GM12878 (cell line): ENCODE data around the gene TLCD5. TPM values are rescaled to one million over a fixed set of nuclear protein-coding genes. Genes with fewer than 3 reads are reported as not detected.

Experiments
- BCL11A ChIP-seq: IDR thresholded peaks from 2 replicates; pipeline ENCODE4 v1.6.1; 2011; ENCODE audit warnings: low read depth, low read length
- CBX3 ChIP-seq: fragments of 200-600 bp; sonication (generic); IDR thresholded peaks from 2 replicates; pipeline ENCODE4 v1.6.1; 2016; ENCODE audit warnings: low read depth, borderline replicate concordance
- CHD4 ChIP-seq: fragments of 200-600 bp; sonication (generic); IDR thresholded peaks from 2 replicates; pipeline ENCODE4 v1.6.1; 2016; ENCODE audit warnings: mild to moderate bottlenecking
- EP300 ChIP-seq, 2 experiments: fragments of 150-350 bp in 1 of 2; IDR thresholded peaks; 2 replicates each; pipeline ENCODE4 v1.6.1; 2011 to 2012; ENCODE audit warnings: low read depth in 2 of 2, low read length in 2 of 2, borderline replicate concordance in 1 of 2, improper control_type of control experiment in 1 of 2, inconsistent platforms in 1 of 2; ENCODE audit not compliant: control insufficient read depth in 1 of 2
- ETV6 ChIP-seq, 2 experiments: fragments of 450-650 bp in 1 of 2; IDR thresholded peaks in 1 of 2; conservative IDR thresholded peaks in 1 of 2; 2 replicates each; pipeline ENCODE4 v1.6.1; 2014; ENCODE audit warnings: antibody characterized with exemption in 1 of 2, borderline replicate concordance in 1 of 2, low read depth in 1 of 2, mild to moderate bottlenecking in 1 of 2, moderate library complexity in 1 of 2
- MEF2A ChIP-seq: IDR thresholded peaks from 2 replicates; pipeline ENCODE4 v1.6.1; 2011; ENCODE audit warnings: low read depth, mild to moderate bottlenecking, low read length, moderate library complexity; ENCODE audit not compliant: insufficient read depth
- MTA2 ChIP-seq: fragments of 450-650 bp; IDR thresholded peaks from 2 replicates; pipeline ENCODE4 v1.6.1; 2016; ENCODE audit warnings: low read depth, mild to moderate bottlenecking, moderate library complexity
- MTA3 ChIP-seq: IDR thresholded peaks from 2 replicates; pipeline ENCODE4 v1.6.1; 2012; ENCODE audit warnings: low read length, inconsistent platforms, borderline replicate concordance
- NFIC ChIP-seq: IDR thresholded peaks from 2 replicates; pipeline ENCODE4 v1.6.1; 2012; ENCODE audit warnings: low read depth, mild to moderate bottlenecking, inconsistent platforms, low read length, moderate library complexity
- NRF1 ChIP-seq: conservative IDR thresholded peaks from 2 replicates; pipeline ENCODE4 v1.6.1; 2011; ENCODE audit warnings: mild to moderate bottlenecking, low read depth, low read length, improper control_type of control experiment
- RBBP5 ChIP-seq: fragments of 200-600 bp; sonication (generic); conservative IDR thresholded peaks from 2 replicates; pipeline ENCODE4 v1.6.1; 2016
- SREBF2 ChIP-seq: IDR thresholded peaks from 2 replicates; pipeline ENCODE4 v1.6.1; 2012; ENCODE audit warnings: mild to moderate bottlenecking, low read length
- STAT3 ChIP-seq: IDR thresholded peaks from 2 replicates; pipeline ENCODE4 v1.6.1; 2011; ENCODE audit warnings: low read depth, low read length, improper control_type of control experiment
- polyA plus RNA-seq, 11 experiments: library from polyadenylated mRNA; depleted of rRNA in 4 of 11; unstranded in 6 of 11; stranded (reverse) in 5 of 11; fragments of >200 nt; fragmentation: Nextera tagmentation in 4 of 11; fragmentation: Illumina TruSeq in 1 of 11; extraction: Ambion mirVana in 4 of 11; extraction: Trizol in 1 of 11; gene quantifications; 1 replicate in 1 of 11; 2 replicates in 10 of 11; pipeline versions ENCODE4 v1.2.1 to v1.2.3, GENCODE V29; 2011 to 2016; ENCODE audit warnings: inconsistent platforms in 2 of 11, missing spikeins in 2 of 11, low read depth in 1 of 11
- total RNA-seq, 4 experiments: library from RNA; depleted of rRNA in 3 of 4; stranded (reverse); fragments of >200 nt in 3 of 4; fragmentation: Illumina TruSeq in 1 of 4; extraction: Trizol in 1 of 4; gene quantifications; 2 replicates each; pipeline versions ENCODE4 v1.2.1 to v1.2.3, GENCODE V29; 2013 to 2021
- TF ChIP-seq, protein P1 (sequence below): IDR thresholded peaks from 2 replicates; pipeline ENCODE4 v1.6.1; 2012; ENCODE audit warnings: low read length, inconsistent platforms
- TF ChIP-seq, protein P2 (sequence below): IDR thresholded peaks from 2 replicates; pipeline ENCODE4 v1.6.1; 2012; ENCODE audit warnings: improper control_type of control experiment, low read depth, low read length; ENCODE audit not compliant: insufficient replicate concordance
- TF ChIP-seq, protein P3 (sequence below): IDR thresholded peaks from 2 replicates; pipeline ENCODE4 v1.6.1; 2012; ENCODE audit warnings: low read depth, low read length, improper control_type of control experiment
- TF ChIP-seq, protein P4 (sequence below): fragments of 450-650 bp; IDR thresholded peaks from 2 replicates; pipeline ENCODE4 v1.6.1; 2016; ENCODE audit warnings: mild to moderate bottlenecking, moderate library complexity, borderline replicate concordance
- TF ChIP-seq, protein P5 (sequence below): fragments of 450-650 bp; IDR thresholded peaks from 2 replicates; pipeline ENCODE4 v1.6.1; 2016; ENCODE audit warnings: mild to moderate bottlenecking

TLCD5 gene
- total and polyA plus RNA-seq, 10 of the 15 experiments (the other 5 are each of a cell fraction or from before 2014, with no cell fraction given), result 2.4 to 13.3 (median 3.2) TPM

DNA sequence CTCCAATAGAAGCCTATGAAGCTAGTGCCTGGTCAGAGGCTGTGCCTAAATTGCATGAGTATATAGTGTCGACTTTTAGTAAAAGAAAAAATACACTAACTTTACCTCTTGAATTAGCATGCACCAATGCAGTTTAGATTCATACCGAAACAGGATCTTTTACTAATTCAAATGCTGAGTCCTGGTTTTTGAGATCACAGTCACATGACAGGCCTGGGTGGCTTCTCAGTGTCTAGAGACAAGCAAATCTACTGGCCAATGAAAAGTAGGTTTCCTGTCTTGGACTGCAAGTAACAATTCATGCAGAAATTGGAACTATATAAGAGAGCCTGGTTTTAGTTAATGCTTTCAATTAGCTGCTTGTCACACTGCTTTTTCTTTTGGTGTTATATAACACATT lies 18.3 kb downstream of the TLCD5 start (continued):
- TF ChIP-seq, protein P1, sequence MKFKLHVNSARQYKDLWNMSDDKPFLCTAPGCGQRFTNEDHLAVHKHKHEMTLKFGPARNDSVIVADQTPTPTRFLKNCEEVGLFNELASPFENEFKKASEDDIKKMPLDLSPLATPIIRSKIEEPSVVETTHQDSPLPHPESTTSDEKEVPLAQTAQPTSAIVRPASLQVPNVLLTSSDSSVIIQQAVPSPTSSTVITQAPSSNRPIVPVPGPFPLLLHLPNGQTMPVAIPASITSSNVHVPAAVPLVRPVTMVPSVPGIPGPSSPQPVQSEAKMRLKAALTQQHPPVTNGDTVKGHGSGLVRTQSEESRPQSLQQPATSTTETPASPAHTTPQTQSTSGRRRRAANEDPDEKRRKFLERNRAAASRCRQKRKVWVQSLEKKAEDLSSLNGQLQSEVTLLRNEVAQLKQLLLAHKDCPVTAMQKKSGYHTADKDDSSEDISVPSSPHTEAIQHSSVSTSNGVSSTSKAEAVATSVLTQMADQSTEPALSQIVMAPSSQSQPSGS, result peak; percentile 24; the same call in 1 of the 2 replicates
- TF ChIP-seq CHD4 (no peak), NFIC (peak; percentile 59; the same call in 1 of the 2 replicates), CBX3 (no peak), MEF2A (0 out of 2 replicates have a peak, but pooled peaks have one; percentile 35), STAT3 (no peak), RBBP5 (no peak), MTA3 (no peak), EP300 (IDR thresholded peaks at IDR 0.05; ENCODE audit: borderline replicate concordance in 1 of 2, control insufficient read depth in 1 of 2, low read depth in 2 of 2, low read length in 2 of 2) (no peak), NRF1 (no peak), SREBF2 (no peak), BCL11A (0 out of 2 replicates have a peak, but pooled peaks have one; percentile 54), MTA2 (peak; percentile 13; the same call in 1 of the 2 replicates), ETV6 (conservative IDR thresholded peaks at IDR 0.05 in 1 of 2, IDR thresholded peaks at IDR 0.05 in 1 of 2; ENCODE audit: borderline replicate concordance in 1 of 2, low read depth in 1 of 2) (peak in 1 of 2 experiments; percentile 82; a peak in 2 of 4 replicates)
- TF ChIP-seq, protein P2, sequence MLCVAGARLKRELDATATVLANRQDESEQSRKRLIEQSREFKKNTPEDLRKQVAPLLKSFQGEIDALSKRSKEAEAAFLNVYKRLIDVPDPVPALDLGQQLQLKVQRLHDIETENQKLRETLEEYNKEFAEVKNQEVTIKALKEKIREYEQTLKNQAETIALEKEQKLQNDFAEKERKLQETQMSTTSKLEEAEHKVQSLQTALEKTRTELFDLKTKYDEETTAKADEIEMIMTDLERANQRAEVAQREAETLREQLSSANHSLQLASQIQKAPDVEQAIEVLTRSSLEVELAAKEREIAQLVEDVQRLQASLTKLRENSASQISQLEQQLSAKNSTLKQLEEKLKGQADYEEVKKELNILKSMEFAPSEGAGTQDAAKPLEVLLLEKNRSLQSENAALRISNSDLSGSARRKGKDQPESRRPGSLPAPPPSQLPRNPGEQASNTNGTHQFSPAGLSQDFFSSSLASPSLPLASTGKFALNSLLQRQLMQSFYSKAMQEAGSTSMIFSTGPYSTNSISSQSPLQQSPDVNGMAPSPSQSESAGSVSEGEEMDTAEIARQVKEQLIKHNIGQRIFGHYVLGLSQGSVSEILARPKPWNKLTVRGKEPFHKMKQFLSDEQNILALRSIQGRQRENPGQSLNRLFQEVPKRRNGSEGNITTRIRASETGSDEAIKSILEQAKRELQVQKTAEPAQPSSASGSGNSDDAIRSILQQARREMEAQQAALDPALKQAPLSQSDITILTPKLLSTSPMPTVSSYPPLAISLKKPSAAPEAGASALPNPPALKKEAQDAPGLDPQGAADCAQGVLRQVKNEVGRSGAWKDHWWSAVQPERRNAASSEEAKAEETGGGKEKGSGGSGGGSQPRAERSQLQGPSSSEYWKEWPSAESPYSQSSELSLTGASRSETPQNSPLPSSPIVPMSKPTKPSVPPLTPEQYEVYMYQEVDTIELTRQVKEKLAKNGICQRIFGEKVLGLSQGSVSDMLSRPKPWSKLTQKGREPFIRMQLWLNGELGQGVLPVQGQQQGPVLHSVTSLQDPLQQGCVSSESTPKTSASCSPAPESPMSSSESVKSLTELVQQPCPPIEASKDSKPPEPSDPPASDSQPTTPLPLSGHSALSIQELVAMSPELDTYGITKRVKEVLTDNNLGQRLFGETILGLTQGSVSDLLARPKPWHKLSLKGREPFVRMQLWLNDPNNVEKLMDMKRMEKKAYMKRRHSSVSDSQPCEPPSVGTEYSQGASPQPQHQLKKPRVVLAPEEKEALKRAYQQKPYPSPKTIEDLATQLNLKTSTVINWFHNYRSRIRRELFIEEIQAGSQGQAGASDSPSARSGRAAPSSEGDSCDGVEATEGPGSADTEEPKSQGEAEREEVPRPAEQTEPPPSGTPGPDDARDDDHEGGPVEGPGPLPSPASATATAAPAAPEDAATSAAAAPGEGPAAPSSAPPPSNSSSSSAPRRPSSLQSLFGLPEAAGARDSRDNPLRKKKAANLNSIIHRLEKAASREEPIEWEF, result no peak
- TF ChIP-seq, protein P3, sequence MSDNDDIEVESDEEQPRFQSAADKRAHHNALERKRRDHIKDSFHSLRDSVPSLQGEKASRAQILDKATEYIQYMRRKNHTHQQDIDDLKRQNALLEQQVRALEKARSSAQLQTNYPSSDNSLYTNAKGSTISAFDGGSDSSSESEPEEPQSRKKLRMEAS, result no peak
- TF ChIP-seq, protein P4, sequence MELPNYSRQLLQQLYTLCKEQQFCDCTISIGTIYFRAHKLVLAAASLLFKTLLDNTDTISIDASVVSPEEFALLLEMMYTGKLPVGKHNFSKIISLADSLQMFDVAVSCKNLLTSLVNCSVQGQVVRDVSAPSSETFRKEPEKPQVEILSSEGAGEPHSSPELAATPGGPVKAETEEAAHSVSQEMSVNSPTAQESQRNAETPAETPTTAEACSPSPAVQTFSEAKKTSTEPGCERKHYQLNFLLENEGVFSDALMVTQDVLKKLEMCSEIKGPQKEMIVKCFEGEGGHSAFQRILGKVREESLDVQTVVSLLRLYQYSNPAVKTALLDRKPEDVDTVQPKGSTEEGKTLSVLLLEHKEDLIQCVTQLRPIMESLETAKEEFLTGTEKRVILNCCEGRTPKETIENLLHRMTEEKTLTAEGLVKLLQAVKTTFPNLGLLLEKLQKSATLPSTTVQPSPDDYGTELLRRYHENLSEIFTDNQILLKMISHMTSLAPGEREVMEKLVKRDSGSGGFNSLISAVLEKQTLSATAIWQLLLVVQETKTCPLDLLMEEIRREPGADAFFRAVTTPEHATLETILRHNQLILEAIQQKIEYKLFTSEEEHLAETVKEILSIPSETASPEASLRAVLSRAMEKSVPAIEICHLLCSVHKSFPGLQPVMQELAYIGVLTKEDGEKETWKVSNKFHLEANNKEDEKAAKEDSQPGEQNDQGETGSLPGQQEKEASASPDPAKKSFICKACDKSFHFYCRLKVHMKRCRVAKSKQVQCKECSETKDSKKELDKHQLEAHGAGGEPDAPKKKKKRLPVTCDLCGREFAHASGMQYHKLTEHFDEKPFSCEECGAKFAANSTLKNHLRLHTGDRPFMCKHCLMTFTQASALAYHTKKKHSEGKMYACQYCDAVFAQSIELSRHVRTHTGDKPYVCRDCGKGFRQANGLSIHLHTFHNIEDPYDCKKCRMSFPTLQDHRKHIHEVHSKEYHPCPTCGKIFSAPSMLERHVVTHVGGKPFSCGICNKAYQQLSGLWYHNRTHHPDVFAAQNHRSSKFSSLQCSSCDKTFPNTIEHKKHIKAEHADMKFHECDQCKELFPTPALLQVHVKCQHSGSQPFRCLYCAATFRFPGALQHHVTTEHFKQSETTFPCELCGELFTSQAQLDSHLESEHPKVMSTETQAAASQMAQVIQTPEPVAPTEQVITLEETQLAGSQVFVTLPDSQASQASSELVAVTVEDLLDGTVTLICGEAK, result no peak; the same call in 1 of the 2 replicates
- TF ChIP-seq, protein P5, sequence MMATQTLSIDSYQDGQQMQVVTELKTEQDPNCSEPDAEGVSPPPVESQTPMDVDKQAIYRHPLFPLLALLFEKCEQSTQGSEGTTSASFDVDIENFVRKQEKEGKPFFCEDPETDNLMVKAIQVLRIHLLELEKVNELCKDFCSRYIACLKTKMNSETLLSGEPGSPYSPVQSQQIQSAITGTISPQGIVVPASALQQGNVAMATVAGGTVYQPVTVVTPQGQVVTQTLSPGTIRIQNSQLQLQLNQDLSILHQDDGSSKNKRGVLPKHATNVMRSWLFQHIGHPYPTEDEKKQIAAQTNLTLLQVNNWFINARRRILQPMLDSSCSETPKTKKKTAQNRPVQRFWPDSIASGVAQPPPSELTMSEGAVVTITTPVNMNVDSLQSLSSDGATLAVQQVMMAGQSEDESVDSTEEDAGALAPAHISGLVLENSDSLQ, result peak; percentile 25; the same call in 1 of the 2 replicates
